ENCODE data around the gene CCDC102A. TPM values are rescaled to one million over a fixed set of nuclear protein-coding genes. Genes with fewer than 3 reads are reported as not detected.

The CCDC102A gene
- total and polyA plus RNA-seq, 10 of the 15 experiments (the other 5 are each of a cell fraction or from before 2014, with no cell fraction given): 0.03 to 5.9 (median 2.4) TPM

- RAD21 ChIA-PET (ENCODE audit: unreplicated experiment): no interaction called here
- SMC1A ChIA-PET (ENCODE audit: uncharacterized antibody, unreplicated experiment): no interaction called here
- Histone ChIP-seq H3K27me3 (replicated peaks in 1 of 2; ENCODE audit: control insufficient read depth in 2 of 2, insufficient read depth in 2 of 2, low read length in 1 of 2) (no peaks in the 10 kb centered on the region; a peak in 1 of 4 replicates), H3K79me2 (ENCODE audit: control insufficient read depth, insufficient read depth, low read length) (no peaks in the 10 kb centered on the region), H3K9ac (ENCODE audit: control insufficient read depth, insufficient read depth, low read length) (no peak overlapping the region), H3K4me3 (no peak overlapping the region), H3K27ac (ENCODE audit: control insufficient read depth, insufficient read depth) (no peak overlapping the region), H3K36me3 (ENCODE audit: control insufficient read depth in 2 of 2, insufficient read depth in 2 of 2, low read length in 1 of 2) (peaks cover 40 to 43% of the 10 kb centered on the region in 2 experiments), H2AFZ (ENCODE audit: control insufficient read depth, low read depth, low read length) (no peak overlapping the region), H3K9me3 (replicated peaks; ENCODE audit: control insufficient read depth, insufficient read depth, low read length) (no peaks in the 10 kb centered on the region; the same call in 2 of the 3 replicates), H4K20me1 (ENCODE audit: control insufficient read depth, insufficient read depth) (no peaks in the 10 kb centered on the region), H3K4me2 (ENCODE audit: control insufficient read depth, insufficient read depth) (no peak overlapping the region), H3K4me1 (ENCODE audit: control insufficient read depth, insufficient read depth, low read length) (no peaks in the 10 kb centered on the region)
- in situ Hi-C loops (cut with MboI) (no loop called here), intact Hi-C loops (cut with micrococcal nuclease; ENCODE audit: unreplicated experiment) (no loop called here)
- FAIRE-seq: no peak
- no TSS peak for BruUV-seq (replicated peaks)
- TF ChIP-seq MAX (IDR thresholded peaks at IDR 0.05; ENCODE audit: low read depth, low read length): no peak
- TF ChIP-seq POLR2A (IDR thresholded peaks at IDR 0.05; ENCODE audit: low read depth, low read length): peak; percentile 38; the same call in 1 of the 2 replicates
- no peak for TF ChIP-seq SREBF2 (IDR thresholded peaks at IDR 0.05; ENCODE audit: low read length)
- no peak for TF ChIP-seq NRF1 (conservative IDR thresholded peaks at IDR 0.05; ENCODE audit: low read depth, low read length)
- no peak for TF ChIP-seq IRF5 (IDR thresholded peaks at IDR 0.05; ENCODE audit: borderline replicate concordance)
- no peak for DNase-seq (ENCODE audit: low read depth, low spot score)
- POLR2A ChIA-PET: no interaction called here
- 97% methylated on average over 18 of the region's 18 CpGs for WGBS (ENCODE audit: insufficient coverage, insufficient replicate concordance, low lambda C conversion rate, missing lambda C conversion rate)
- CTCF ChIA-PET: no interaction called here
- no peak for ATAC-seq
These were observed 31.3 kb upstream of the CCDC102A start for GRCh38 chr16:57567691-57568090.

GRCh38 chr16:57566436-57566835 is 30.1 kb upstream of the CCDC102A start:
- ChIA-PET RAD21 (ENCODE audit: unreplicated experiment) (no interaction called here), CTCF (interaction anchor here (1.7 kb wide), 1 partner anchor 10 kb away, joined by 10 read pairs; no protein-coding TSS in a partner anchor), SMC1A (ENCODE audit: uncharacterized antibody, unreplicated experiment) (no interaction called here), POLR2A (no interaction called here)
- no peaks in the 10 kb centered on the region for H3K4me1 ChIP-seq (ENCODE audit: control insufficient read depth, insufficient read depth, low read length)
- H2AFZ ChIP-seq (ENCODE audit: control insufficient read depth, low read depth, low read length): no peak overlapping the region
- no peaks in the 10 kb centered on the region; a peak in 1 of 4 replicates for H3K27me3 ChIP-seq (replicated peaks in 1 of 2; ENCODE audit: control insufficient read depth in 2 of 2, insufficient read depth in 2 of 2, low read length in 1 of 2)
- no peak overlapping the region for H3K4me3 ChIP-seq
- no peak overlapping the region for H3K4me2 ChIP-seq (ENCODE audit: control insufficient read depth, insufficient read depth)
- 89% methylated on average over 3 of the region's 3 CpGs for WGBS (ENCODE audit: insufficient coverage, insufficient replicate concordance, low lambda C conversion rate, missing lambda C conversion rate)
- no peaks in the 10 kb centered on the region for H4K20me1 ChIP-seq (ENCODE audit: control insufficient read depth, insufficient read depth)
- no peak for FAIRE-seq
- intact Hi-C loops (cut with micrococcal nuclease; ENCODE audit: unreplicated experiment): no loop called here
- H3K79me2 ChIP-seq (ENCODE audit: control insufficient read depth, insufficient read depth, low read length): no peaks in the 10 kb centered on the region
- no peaks in the 10 kb centered on the region; the same call in 2 of the 3 replicates for H3K9me3 ChIP-seq (replicated peaks; ENCODE audit: control insufficient read depth, insufficient read depth, low read length)
- BruUV-seq (replicated peaks): no TSS peak
- in situ Hi-C loops (cut with MboI): no loop called here
- no peak overlapping the region for H3K9ac ChIP-seq (ENCODE audit: control insufficient read depth, insufficient read depth, low read length)
- peaks cover 40 to 43% of the 10 kb centered on the region in 2 experiments for H3K36me3 ChIP-seq (ENCODE audit: control insufficient read depth in 2 of 2, insufficient read depth in 2 of 2, low read length in 1 of 2)
- no peak for ATAC-seq
- no peak for DNase-seq (ENCODE audit: low read depth, low spot score)
- H3K27ac ChIP-seq (ENCODE audit: control insufficient read depth, insufficient read depth): no peak overlapping the region
- TF ChIP-seq NKRF (conservative IDR thresholded peaks at IDR 0.05): no peak
- TF ChIP-seq PML (IDR thresholded peaks at IDR 0.05; ENCODE audit: low read length): no peak
- no peak for TF ChIP-seq NR2C1 (IDR thresholded peaks at IDR 0.05)
- no peak for TF ChIP-seq EP300 (IDR thresholded peaks at IDR 0.05; ENCODE audit: borderline replicate concordance in 1 of 2, control insufficient read depth in 1 of 2, low read depth in 2 of 2, low read length in 2 of 2)
- TF ChIP-seq NR2F1 (conservative IDR thresholded peaks at IDR 0.05): no peak
- TF ChIP-seq IRF5 (IDR thresholded peaks at IDR 0.05; ENCODE audit: borderline replicate concordance): no peak
- TF ChIP-seq TCF3 (IDR thresholded peaks at IDR 0.05; ENCODE audit: borderline replicate concordance, insufficient read depth, low read depth, low read length): no peak

Data from GM12878 (cell line).